Activated T-cell treated with anti-CD3 and anti-CD28 coated beads, Interleukin-2, amount 50 U/mL, for 4 hours (primary cell): Measurements from ENCODE around the gene CHD6. TPM values are rescaled to one million over a fixed set of nuclear protein-coding genes. Genes with fewer than 3 reads are reported as not detected.

Experiments used
- ATAC-seq, 2 donors: fragments of 200-7000 bp; cut with Tn5 transposase; one replicate each; pipeline ENCODE4 v1.10.0; 2021
- DNase-seq: peaks from one replicate; pipeline ENCODE4 v3.0.0-alpha.2; 2020
- H3K27me3 Mint-ChIP-seq: one replicate; pipeline ENCODE4 v1.8.0; 2021; ENCODE audit warnings: low read depth, mixed read lengths
- H3K36me3 Mint-ChIP-seq: one replicate; pipeline ENCODE4 v1.8.0; 2022; ENCODE audit warnings: mixed read lengths; ENCODE audit not compliant: insufficient read depth
- H3K4me1 Mint-ChIP-seq: one replicate; pipeline ENCODE4 v1.8.0; 2021; ENCODE audit warnings: low read depth, mixed read lengths
- H3K4me3 Mint-ChIP-seq: one replicate; pipeline ENCODE4 v1.8.0; 2021; ENCODE audit warnings: mild to moderate bottlenecking, moderate library complexity, mixed read lengths
- H3K9me3 Mint-ChIP-seq: one replicate; pipeline ENCODE4 v1.8.0; 2021; ENCODE audit warnings: mixed read lengths
- total RNA-seq, 3 donors: library from RNA; stranded (reverse); gene quantifications; one replicate each; pipeline ENCODE4 v1.2.1, GENCODE V29; 2021

CHD6 gene
- total RNA-seq, 3 donors from 2014 or later, result 13.7 to 15.8 (median 15.5) TPM

DNA sequence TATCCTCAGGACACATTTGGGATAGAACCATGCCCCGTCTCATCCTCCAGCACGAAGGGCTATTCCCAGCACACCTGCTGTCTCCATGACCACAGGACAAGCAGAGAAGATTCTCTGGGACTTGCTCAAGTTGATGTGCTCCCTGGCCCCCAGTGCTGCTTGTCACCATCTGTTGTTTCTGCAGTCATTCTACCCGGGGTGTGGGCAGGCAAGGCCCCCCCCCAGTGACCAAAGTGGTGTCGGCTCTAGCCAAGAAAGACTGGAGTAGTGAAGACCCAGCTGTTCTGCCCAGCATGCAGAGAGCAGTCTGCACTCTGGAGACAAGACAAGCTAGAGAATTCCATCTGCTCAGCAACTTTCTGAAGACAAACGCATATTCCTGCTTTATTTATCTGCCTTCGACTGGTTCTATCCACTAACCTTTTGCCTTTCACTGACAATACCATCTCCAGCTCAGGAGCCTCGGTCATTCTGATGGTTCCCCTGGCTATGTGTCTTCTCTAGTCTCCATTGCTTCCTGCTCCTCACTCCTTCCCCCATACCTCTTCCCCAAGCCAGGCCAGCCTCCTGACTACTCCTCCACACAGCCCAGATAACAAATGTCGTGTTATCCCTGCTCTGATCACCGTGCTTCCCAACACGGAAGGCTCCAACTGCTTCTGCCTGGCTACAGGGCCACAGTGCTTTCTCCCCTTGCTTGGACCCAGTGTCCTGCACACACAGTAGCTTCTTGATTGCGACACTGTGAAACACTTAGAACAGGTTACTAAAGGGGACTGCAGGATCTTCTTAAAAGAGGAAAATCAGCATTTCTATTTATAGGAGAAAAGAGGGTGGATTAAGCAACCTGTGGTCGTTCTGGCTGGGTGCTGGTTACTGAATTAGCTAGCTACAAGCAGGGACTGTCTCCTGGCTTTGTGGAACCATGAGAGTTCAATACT, 164.9 kb downstream of the CHD6 start:
- Mint-ChIP-seq H3K27me3 (no peaks in the 10 kb centered on the region), H3K4me1 (no peaks in the 10 kb centered on the region), H3K9me3 (no peaks in the 10 kb centered on the region), H3K4me3 (no peak overlapping the region), H3K36me3 (peaks cover 40% of the 10 kb centered on the region)
- DNase-seq (no peak), ATAC-seq (no peak)

DNA sequence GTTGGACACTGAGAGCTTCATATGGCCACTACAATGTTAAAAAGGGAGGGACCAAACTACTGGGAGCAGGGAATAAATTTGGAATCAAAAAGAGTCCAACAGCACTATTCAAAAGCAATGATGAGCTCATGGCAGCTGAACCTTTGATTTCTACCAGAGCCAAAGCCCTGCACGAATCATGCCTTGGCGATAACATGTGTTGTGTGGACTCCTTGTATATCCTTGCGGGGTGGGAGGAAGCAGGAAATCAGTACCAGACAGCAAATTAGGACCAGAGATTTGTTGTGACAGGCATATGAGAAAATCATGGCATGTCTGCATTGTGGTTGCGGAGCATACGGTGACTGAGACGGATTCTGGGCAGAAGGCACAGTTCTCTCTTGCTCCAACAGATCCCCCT, 166.0 kb downstream of the CHD6 start:
- DNase-seq, result no peak
- no peak for ATAC-seq
- H3K4me1 Mint-ChIP-seq, result no peaks in the 10 kb centered on the region
- no peaks in the 10 kb centered on the region for H3K27me3 Mint-ChIP-seq
- H3K36me3 Mint-ChIP-seq, result peaks cover 44% of the 10 kb centered on the region
- H3K4me3 Mint-ChIP-seq, result no peak overlapping the region
- H3K9me3 Mint-ChIP-seq, result no peaks in the 10 kb centered on the region

DNA sequence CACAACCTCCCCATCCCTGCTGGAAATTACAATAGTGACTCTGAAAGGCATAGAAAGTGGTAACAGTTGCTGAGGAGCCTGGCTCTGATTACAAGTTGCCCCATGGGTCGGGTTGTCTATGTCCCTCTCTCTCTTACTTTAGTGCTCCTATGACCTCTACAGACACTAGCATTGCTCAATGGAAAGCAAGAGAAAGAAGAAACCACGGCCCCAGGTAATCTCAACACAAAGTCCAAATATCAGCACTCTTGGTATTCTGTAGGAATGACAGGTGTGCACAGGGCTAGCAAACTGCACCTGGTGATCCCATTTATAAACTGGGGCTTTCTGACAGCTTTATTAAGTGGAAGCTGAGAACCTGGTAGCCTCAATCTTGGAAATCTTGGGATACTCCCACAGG, 171.2 kb downstream of the CHD6 start:
- peaks cover 44% of the 10 kb centered on the region for H3K36me3 Mint-ChIP-seq
- no peak overlapping the region for H3K4me3 Mint-ChIP-seq
- ATAC-seq, result no peak
- DNase-seq, result no peak
- H3K9me3 Mint-ChIP-seq, result no peaks in the 10 kb centered on the region
- H3K4me1 Mint-ChIP-seq, result no peaks in the 10 kb centered on the region
- H3K27me3 Mint-ChIP-seq, result no peaks in the 10 kb centered on the region

DNA sequence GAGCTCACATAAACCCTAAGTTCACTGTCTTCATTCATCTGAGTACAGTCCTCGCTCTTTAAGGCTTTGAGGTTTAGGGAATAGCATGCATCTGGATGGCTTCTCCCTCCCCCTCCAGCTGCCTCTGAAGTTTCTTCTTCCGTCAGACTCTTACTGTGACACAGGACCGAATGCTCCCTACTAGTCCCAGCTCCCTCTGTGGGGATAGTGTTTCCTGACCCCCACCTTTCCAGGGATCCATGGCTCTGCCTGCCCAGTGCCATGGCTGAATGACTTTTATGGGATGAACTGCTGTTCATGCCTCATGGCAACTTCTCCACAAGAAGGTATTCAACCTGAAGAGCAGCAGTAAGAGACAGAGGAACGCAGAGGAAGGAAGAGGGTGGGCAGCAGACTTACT, 171.7 kb downstream of the CHD6 start:
- Mint-ChIP-seq H3K4me3 (no peak overlapping the region), H3K27me3 (no peaks in the 10 kb centered on the region), H3K9me3 (no peaks in the 10 kb centered on the region), H3K36me3 (peaks cover 43% of the 10 kb centered on the region), H3K4me1 (no peaks in the 10 kb centered on the region)
- DNase-seq (no peak), ATAC-seq (no peak)

DNA sequence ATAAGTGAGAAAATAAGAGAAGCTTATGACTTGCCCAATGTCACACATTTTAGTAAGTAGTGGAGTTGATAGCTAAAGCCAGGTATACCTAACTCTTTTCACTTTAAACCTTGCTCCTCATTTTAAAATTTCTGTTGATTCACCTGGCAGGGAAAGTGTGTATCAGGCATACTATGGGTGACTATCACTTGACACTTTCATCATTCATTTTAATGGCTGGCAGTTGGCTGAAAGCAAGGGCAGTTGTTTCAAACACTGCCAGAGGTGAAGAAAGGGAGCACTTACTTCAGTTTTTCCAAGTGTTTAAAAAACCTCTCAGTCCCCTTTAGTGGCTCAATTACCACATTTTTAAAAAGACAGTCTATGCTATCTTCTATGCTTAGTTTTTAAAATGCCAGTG, 173.4 kb downstream of the CHD6 start:
- DNase-seq (no peak), ATAC-seq (no peak)
- H3K36me3 Mint-ChIP-seq, result peaks cover 40% of the 10 kb centered on the region
- H3K4me1 Mint-ChIP-seq, result no peaks in the 10 kb centered on the region
- no peaks in the 10 kb centered on the region for H3K27me3 Mint-ChIP-seq
- H3K4me3 Mint-ChIP-seq, result no peak overlapping the region
- H3K9me3 Mint-ChIP-seq, result no peaks in the 10 kb centered on the region

DNA sequence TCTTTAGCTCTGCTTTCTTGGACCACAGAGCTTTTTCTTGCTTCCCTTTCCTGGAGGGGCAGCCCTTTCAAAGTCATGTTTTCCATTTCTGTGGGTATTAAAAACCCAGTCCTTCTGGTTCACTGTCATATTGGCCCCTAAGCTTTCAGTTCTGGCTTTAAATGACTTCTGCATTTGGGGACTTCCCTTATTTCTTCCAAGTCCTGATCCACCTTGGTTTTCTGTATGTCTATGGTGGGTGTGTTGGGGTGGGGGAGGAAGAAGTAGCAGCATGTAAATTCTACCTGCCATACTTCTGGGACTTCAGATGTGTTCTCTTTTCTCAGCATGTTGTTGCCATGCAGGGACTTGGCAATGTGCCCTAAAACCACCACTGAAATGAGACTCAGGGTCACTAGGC, 174.5 kb downstream of the CHD6 start:
- Mint-ChIP-seq H3K9me3 (no peaks in the 10 kb centered on the region), H3K27me3 (no peaks in the 10 kb centered on the region), H3K4me1 (no peaks in the 10 kb centered on the region), H3K4me3 (no peak overlapping the region), H3K36me3 (peaks cover 48% of the 10 kb centered on the region)
- DNase-seq, result no peak
- peak in 1 of 2 donors; percentile 63 for ATAC-seq

DNA sequence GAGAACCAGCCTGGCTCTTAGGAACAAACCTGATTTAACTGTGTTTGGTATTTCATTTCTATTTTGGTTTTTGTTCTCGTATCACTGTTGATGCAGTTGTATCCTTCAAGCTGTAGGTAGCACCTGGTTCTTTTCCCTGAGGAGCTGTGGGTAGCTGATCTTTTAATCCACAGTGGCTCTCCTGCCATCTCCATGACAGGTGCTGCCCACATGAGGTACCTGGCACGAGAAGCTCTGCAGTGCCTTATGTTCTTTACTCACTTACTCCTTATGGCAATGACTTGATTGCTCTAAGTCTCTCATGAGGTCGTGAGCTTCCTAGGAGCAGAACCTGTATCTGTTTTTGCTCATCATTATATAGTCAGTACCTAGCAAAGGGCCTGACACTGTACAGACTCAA, 177.3 kb downstream of the CHD6 start:
- no peaks in the 10 kb centered on the region for H3K9me3 Mint-ChIP-seq
- no peaks in the 10 kb centered on the region for H3K27me3 Mint-ChIP-seq
- peaks cover 26% of the 10 kb centered on the region for H3K4me1 Mint-ChIP-seq
- ATAC-seq (no peak), DNase-seq (no peak)
- no peak overlapping the region for H3K4me3 Mint-ChIP-seq
- H3K36me3 Mint-ChIP-seq, result peaks cover 48% of the 10 kb centered on the region

DNA sequence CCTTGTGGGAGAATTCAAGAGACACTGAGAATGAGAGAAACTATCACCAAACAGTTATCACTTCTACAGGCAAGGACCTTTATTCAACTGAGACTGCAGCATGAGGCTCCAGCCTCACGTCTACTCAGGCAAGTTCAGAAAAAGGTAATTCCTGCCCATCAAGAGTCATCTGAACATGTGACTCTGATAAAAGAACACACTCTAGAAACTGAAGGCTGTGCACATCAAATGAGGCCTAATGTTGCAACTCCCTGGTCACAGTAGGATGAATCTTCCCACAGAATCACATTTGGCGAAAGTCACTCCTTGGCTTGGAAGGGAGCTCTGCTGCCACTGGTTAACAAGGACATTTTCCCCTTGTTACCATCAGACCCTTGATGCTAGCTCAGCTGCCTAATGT, 180.3 kb downstream of the CHD6 start:
- ATAC-seq (peak; percentile 38 to 40), DNase-seq (no peak)
- H3K4me1 Mint-ChIP-seq, result peaks cover 40% of the 10 kb centered on the region
- H3K36me3 Mint-ChIP-seq, result peaks cover 54% of the 10 kb centered on the region
- no peak overlapping the region for H3K4me3 Mint-ChIP-seq
- no peaks in the 10 kb centered on the region for H3K27me3 Mint-ChIP-seq
- H3K9me3 Mint-ChIP-seq, result no peaks in the 10 kb centered on the region

DNA sequence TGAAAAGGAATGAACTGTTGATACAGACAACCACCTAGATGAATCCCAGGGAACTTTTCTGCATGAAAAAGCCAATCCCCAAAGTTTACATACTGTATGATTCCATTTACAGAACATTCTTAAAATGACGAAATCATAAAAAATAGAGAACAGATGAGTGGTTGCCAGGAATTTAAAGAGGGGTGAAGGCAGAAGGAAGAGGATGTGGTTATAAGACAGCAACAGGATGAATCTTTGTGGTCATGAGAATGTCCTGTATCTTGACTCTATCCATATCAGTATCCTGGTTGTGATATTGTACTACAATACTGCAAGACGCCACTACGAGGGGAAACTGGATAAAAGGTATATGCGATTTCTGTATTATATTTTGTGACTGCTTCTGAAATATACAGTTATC, 181.5 kb downstream of the CHD6 start:
- no peak overlapping the region for H3K4me3 Mint-ChIP-seq
- ATAC-seq, result no peak
- H3K27me3 Mint-ChIP-seq, result no peaks in the 10 kb centered on the region
- no peaks in the 10 kb centered on the region for H3K9me3 Mint-ChIP-seq
- peaks cover 46% of the 10 kb centered on the region for H3K4me1 Mint-ChIP-seq
- peaks cover 57% of the 10 kb centered on the region for H3K36me3 Mint-ChIP-seq
- no peak for DNase-seq

DNA sequence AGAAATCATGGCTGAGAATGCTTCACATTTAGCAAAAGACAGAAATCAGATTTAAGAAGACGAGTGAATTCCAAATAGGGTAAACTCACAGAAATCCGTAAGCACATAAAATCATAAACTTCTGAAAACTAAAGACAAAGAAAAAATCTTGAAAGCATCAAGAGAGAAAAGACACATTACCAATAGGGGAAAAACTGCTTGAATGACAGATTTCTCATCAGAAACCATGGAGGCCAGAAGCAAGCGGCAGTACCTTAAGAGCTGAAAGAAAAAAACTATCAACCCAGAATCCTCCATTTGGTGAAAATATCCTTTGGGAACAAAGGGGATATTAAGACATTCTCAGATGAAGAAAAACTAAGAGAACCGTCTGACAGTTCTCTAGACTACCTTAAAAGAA, 185.0 kb downstream of the CHD6 start:
- H3K9me3 Mint-ChIP-seq, result no peaks in the 10 kb centered on the region
- H3K36me3 Mint-ChIP-seq, result peaks cover 59% of the 10 kb centered on the region

DNA sequence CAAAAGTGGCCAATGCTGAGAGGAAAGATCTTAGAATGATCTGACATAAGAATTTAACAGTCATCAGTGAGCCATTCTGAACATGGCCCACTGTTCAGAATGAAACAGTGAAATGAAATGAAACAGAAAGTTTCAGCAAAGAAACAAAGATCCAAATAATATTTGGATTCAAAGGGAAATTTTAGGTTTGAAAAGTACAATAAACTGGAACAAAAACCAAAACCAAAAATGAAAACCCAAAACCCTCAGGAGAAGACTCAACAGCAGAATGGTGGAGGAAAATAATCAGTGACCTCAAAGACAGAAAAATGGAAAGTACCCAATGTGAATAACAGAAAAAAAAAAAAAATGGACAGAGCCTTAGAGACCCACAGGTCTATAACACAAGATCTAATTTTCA, 185.4 kb downstream of the CHD6 start:
- no peak for DNase-seq
- peak; percentile 38 to 44 for ATAC-seq
- Mint-ChIP-seq H3K36me3 (peaks cover 63% of the 10 kb centered on the region), H3K4me3 (no peak overlapping the region), H3K4me1 (peaks cover 55% of the 10 kb centered on the region), H3K9me3 (no peaks in the 10 kb centered on the region), H3K27me3 (no peaks in the 10 kb centered on the region)

More for the DNA sequence above, 185.0 kb downstream of the CHD6 start:
- DNase-seq, result no peak
- Mint-ChIP-seq H3K4me3 (no peak overlapping the region), H3K27me3 (no peaks in the 10 kb centered on the region), H3K4me1 (peaks cover 55% of the 10 kb centered on the region)
- ATAC-seq, result no peak

DNA sequence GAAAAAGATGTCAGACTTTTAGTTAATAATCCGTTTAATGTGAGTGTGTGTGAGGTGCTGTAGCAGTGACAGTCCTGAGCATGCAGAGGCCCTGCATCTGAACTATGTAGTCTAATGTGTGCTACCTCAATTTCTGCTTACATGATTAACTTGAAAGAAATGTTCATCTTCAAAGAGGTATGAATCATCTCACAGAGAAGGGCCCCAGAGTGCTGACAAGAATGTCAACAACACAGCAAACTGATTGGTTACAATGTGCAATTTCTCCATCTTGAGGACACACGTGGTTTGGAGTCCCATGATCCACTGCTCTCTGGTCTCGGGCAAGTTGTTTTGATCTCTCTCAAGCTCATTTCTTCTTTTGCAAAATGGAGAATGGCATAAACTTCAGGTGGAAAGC, 189.9 kb downstream of the CHD6 start:
- Mint-ChIP-seq H3K4me1 (peaks cover 28% of the 10 kb centered on the region), H3K27me3 (no peaks in the 10 kb centered on the region), H3K4me3 (no peak overlapping the region), H3K36me3 (peaks cover 63% of the 10 kb centered on the region), H3K9me3 (no peaks in the 10 kb centered on the region)
- ATAC-seq (peak; percentile 84 to 95), DNase-seq (no peak)

DNA sequence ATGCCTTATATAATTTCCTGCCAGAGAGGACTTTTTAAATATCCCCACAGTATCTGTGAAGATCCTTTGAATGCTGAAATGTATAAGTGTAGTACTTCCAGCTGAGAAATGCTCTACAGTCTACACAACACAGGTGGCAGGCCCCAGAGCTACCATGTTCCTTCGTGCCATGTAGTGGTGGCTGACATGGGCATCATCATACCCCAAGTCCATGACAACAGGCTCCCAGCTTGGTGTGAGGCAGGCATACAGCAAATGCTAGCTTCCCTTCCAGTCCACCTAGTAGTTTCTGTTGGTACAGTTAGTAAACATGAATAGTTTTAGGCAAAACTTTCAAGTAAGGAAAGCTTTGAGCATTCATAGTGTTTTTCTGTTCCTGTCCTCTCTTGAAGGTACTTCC, 190.3 kb downstream of the CHD6 start:
- ATAC-seq (peak in 1 of 2 donors; percentile 13), DNase-seq (no peak)
- Mint-ChIP-seq H3K9me3 (no peaks in the 10 kb centered on the region), H3K36me3 (peaks cover 63% of the 10 kb centered on the region), H3K4me3 (no peak overlapping the region), H3K4me1 (peaks cover 24% of the 10 kb centered on the region), H3K27me3 (no peaks in the 10 kb centered on the region)

DNA sequence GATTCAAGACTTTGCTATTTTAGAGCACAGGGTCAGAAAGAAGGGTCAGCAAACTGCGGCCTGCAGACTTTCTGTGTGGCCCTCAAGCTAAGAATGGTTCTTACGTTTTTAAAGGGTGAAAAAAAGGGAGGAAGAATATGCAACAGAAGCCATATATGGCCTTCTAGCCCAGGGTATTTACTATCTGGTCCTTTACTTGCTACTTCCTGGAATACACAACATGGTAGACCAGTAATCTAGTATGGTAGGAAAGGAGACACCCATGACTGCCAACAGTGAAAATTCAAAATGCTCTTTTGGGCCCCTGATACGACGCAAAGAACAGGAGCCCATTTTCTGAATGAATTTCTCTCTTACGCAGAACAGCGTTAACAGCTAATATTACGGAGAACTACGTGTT, 191.2 kb downstream of the CHD6 start:
- no peak overlapping the region for H3K4me3 Mint-ChIP-seq
- no peaks in the 10 kb centered on the region for H3K9me3 Mint-ChIP-seq
- H3K27me3 Mint-ChIP-seq, result no peaks in the 10 kb centered on the region
- H3K4me1 Mint-ChIP-seq, result peaks cover 18% of the 10 kb centered on the region
- ATAC-seq, result no peak
- H3K36me3 Mint-ChIP-seq, result peaks cover 65% of the 10 kb centered on the region
- no peak for DNase-seq

DNA sequence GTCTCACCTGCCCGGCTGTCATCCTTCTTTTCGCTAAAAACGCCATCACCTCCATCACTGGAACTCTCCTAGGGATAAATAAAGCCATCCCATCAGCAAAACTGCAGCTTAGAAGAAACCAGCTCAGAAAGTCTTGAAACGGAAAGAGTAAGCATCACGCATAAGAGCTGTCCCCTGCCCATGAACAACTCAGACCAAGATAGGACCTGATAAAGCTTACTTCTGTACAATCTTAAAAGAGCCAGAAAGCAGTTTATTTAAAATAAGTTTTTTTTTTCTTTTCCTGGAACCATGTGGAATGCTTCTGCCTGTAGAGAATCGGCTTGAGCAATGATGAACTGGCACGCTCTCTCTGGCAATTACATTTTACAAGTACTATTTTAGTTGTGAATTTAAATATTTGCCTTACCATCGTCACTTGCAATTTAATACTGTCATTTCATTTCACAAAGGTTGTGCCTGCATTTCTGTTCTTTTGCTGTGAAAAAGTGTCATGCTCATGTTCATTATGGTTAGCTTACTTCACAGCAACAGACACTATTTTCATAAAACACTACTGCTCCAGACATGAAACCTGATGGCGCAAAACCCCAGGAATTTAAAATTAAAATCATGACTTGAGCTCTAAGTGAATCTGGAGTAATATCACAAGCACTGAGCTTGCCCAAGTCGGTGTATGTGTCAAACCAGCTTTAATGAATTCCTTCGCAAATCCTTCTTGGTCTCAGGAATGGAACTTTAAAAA, 191.9 kb downstream of the CHD6 start:
- Mint-ChIP-seq H3K9me3 (no peaks in the 10 kb centered on the region), H3K36me3 (peaks cover 69% of the 10 kb centered on the region), H3K4me3 (no peak overlapping the region), H3K4me1 (peaks cover 18% of the 10 kb centered on the region), H3K27me3 (no peaks in the 10 kb centered on the region)
- DNase-seq (no peak), ATAC-seq (no peak)
